GM08714 (cell line): ENCODE results near the gene LRRC27.
"Not testable (repeated sequence)": the region's sequence is repeated elsewhere in the genome, so short reads cannot be mapped to it uniquely, and the experiment has no call there.

Source experiments
- H3K4me3 ChIP-seq: fragments of 200-500 bp; sonication (Bioruptor generic); 2 replicates; pipeline ENCODE4 v1.5.1; 2014; ENCODE audit warnings: mild to moderate bottlenecking, low read length, inconsistent platforms
- ZNF274 ChIP-seq: IDR thresholded peaks from 2 replicates; pipeline ENCODE4 v1.6.1; 2012; ENCODE audit warnings: mild to moderate bottlenecking, low read depth, low read length

LRRC27 gene

GRCh38 chr10:132347211-132347930 is 15.4 kb downstream of the LRRC27 start:
- no peak overlapping the region for H3K4me3 ChIP-seq
- no peak for TF ChIP-seq ZNF274

GRCh38 chr10:132347931-132348267 is 15.9 kb downstream of the LRRC27 start:
- no peak for TF ChIP-seq ZNF274

DNA sequence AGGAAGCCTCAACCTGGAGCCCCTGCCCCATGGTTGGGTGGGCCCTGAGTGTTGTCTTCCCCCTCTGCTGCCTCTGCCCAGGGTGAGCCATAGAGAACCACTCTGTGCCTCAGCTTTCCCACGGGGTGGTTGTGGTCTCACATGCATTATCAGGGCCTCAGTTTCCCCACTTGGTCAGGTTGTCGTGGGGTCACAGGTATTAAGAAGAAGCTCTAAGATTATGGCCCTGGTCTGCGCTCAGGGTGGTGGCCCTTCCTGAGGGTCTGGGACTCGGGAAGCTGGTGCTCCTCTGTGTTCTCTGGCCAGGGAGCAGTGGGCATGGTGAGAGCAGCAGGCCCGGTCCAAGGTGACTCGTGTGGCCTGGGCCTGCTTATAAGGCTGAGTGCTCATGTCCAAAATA is 17.8 kb downstream of the LRRC27 start:
- TF ChIP-seq ZNF274, result no peak
- H3K4me3 ChIP-seq, result no peak overlapping the region

More at GRCh38 chr10:132347931-132348267, 15.9 kb downstream of the LRRC27 start:
- H3K4me3 ChIP-seq, result no peak overlapping the region

DNA sequence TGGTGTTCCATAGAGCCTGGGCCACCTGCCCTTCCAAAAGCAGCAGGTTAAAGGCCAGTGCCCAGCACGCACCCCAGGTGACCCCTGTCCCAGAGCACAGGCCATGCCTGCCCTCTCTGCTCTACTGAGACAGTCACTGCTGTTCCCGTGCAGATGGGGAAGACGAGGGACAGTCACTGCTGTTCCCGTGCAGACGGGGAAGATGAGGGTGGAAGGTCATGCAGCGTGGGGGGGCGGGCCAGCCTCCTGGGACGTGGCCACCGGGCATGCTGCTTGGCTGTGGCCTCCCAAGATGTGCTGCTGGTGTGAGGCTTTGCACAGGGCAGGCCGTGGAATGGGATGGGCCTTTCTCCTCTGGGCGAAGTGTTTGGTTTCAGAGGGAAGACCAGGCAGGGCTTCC is 18.4 kb downstream of the LRRC27 start:
- H3K4me3 ChIP-seq, result no peak overlapping the region
- TF ChIP-seq ZNF274, result no peak

DNA sequence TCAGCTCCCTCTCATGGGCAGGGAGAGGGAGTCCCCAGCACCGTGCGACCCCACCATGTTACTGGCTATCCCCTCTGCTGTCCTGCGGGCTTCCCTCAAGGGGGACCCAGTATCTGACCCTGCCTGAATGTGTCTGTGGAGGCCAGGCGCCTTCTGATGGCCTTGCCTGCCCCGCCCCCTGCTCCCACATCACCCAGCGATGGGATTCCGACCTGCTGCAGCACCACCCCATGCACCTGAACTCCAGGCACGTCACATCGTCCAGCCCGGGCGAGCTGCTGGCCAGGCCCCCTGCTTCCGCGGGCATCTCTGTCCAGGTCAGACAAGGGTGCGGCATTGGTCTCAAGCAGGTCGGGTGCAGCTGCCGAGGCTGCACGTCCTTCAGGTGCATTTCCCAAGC is 19.0 kb downstream of the LRRC27 start:
- H3K4me3 ChIP-seq, result no peak overlapping the region
- TF ChIP-seq ZNF274, result no peak

DNA sequence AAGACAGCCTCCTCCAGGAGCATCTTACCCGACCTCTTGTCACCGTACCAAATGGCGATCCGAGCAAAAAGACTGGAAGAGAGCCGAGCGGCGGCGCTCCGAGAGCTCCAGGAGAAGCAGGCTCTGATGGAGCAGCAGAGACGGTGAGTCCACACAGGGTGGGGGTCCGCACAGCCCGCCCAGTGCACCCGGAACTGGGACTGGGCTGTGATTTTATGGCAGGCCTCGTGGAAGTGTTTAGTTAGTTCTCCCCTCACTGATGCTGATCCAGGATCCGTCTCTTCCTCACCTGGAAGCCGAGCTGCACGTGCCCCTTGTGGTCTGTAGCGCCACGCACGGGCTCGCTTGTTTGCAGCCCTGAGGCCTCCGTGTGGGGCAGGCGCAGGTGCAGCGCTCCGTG is 19.6 kb downstream of the LRRC27 start:
- no peak for TF ChIP-seq ZNF274
- H3K4me3 ChIP-seq, result no peak overlapping the region

DNA sequence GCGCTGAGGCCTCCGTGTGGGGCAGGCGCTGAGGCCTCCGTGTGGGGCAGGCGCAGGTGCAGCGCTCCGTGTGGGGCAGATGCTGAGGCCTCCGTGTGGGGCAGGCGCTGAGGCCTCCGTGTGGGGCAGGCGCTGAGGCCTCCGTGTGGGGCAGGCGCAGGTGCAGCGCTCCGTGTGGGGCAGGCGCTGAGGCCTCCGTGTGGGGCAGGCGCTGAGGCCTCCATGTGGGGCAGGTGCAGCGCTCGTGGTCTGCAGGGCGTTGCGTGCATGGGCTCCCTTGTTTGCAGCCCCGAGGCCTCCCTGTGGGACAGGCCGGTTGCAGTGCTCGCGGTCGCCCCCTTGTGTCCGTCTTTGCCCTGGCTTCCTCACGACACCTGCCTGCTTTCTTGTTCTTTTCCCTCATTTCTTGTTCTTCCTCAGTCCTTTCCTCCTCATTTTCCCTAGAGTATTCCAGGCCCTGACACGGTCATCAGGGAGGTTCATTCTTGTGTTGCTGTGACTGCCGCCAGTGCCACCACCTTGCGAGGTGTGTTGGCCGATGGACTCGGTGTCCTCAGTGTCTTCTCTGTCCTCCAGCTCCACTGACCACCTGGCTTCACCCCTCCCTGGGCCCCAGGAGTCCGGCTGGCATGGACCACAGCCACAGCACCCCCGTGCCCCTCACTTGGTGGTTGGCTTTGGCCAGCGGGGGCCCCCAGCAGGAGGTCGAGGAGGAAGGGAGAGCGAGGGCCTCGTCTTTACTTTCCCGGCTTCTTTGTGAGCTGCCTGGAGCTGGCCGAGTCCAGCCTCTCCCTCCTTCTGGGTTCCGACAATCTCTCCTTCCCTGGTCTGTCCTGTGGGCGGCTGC is 20.7 kb downstream of the LRRC27 start:
- H3K4me3 ChIP-seq, result not testable (repeated sequence)

DNA sequence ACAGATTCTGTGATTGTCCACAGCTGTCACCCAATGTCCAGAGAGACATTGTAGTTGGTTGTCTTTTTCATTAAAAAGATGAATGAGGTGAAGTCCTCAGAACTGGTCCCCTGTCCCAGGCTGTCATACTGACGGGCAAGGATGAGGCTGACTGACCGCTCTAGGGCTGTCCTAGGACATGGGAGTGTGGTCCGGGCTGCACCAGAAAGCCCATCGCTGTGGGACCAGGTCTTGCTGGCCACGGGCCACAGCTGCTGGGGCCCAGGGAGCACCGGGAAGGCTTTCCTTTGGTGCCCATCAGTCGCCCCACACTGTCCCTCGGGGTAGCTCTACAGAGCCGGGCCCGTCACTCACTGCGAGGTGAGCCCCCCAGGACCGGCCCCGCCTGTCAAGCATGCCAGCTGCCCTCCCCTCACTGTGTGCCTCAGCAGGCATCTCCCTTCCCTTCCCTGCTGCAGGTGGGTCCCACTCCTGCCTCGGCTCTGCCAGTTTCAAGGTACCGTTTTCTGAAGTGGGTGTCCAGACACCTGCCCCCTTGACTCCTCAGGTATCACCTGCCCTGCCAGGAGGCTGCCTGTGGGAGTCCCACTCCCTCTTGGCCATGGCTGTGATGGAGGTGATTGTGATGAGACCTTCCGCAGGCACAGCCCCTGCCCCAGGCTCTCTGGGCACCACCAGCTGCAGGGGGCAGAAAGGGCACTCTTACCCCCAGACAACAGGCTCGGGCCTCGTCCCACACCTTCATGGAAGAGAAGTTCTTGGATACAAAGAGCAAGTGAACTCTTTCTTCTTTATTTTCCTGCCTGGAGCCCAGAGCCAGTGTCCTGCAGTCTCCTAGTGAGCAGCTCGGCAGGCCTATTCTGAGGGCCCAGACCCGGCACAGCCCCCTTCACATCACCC is 21.7 kb downstream of the LRRC27 start:
- H3K4me3 ChIP-seq, result no peak overlapping the region
- TF ChIP-seq ZNF274, result no peak

GRCh38 chr10:132354356-132355094 is 22.5 kb downstream of the LRRC27 start:
- H3K4me3 ChIP-seq, result no peak overlapping the region
- TF ChIP-seq ZNF274, result no peak

GRCh38 chr10:132355297-132355696 is 23.3 kb downstream of the LRRC27 start:
- no peak for TF ChIP-seq ZNF274
- no peak overlapping the region for H3K4me3 ChIP-seq

DNA sequence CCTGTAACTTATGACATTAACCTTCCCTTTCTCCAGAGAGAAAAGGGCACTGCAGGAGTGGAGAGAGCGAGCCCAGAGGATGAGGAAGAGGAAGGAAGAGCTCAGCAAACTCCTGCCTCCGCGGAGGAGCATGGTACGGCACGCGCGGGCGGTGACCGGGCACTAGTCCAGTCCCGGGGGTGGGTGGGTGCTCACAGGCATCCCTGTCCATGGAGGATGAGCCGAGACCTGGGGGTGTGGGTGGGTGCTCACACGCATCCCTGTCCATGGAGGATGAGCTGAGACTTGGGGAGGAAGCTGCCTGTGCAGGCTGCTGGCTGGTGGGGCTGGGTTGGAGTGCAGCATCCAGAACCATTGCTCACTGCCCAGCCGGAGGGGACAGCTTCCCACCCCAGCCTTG is 23.8 kb downstream of the LRRC27 start:
- no peak overlapping the region for H3K4me3 ChIP-seq
- no peak for TF ChIP-seq ZNF274

DNA sequence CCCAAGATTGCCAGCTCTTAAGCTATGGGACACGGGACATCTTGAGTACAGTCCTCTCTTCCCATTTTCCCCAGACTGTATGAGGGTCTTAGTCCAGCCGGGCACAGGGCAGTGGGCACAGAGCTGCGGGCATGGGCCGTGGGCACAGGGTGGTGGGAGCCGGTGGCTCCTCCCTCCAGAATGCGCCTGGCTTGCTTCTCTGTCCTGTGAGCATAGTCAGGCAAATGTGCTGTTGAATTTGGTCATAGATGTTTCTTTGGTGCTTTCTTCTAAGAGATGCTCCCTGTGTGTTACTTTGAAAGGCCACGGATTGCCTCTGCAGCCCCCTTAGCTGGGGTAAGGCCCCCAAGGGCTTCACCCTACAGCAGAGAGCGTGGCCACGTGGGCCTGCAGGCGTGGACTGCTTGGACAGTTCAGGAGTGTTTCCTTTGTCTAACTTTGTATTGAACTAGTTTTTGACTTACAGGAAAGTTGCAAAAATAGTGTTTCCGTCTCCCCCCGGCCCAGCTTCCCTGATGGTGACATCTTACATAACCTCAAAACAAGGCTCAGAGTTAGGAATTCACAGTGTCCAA is 24.7 kb downstream of the LRRC27 start:
- TF ChIP-seq ZNF274, result no peak
- no peak overlapping the region for H3K4me3 ChIP-seq

DNA sequence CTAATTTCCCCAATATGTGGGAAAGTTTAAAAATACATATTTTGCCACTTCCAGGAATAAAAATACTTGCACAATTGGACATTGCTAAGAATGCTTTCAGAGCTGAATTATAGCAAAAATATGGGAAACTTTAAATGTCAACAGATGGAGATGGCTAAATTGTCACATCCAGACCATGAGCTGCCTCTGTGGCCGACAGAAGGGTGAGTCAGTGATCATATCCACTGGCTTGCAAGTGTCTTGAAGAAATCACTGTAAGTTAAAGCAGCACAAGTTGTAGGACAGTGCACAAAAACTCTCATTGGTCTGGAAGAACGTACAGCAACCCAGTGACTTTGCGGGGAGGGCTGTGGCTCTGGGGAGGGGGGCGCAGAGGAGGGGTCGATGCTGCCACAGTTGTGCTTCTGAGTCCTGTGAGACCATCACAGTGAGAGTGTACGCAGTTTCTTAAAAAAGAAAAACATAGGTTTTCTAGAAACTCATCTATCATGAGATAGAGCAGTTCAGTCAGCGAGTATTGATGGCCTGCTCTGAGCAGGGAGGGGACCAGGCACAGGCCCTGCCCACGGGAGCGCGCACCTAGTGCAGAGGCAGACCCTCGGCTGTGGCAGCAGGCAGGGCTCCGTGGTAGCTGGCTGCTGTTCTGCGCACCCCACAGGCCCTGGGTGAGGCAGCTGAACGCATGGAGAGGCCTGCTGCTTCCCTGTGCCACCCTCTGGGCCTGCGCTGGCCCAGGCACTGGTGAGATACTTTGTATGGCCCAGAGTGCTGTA is 25.5 kb downstream of the LRRC27 start:
- no peak overlapping the region for H3K4me3 ChIP-seq
- no peak for TF ChIP-seq ZNF274
